HepG2 (cell line): ENCODE data around the gene UQCRC2. TPM values are rescaled to one million over a fixed set of nuclear protein-coding genes. Genes with fewer than 3 reads are reported as not detected.

ENCODE experiments used
- ATF7 ChIP-seq, 2 experiments: fragments of 450-650 bp in 1 of 2; sonication (generic) in 1 of 2; formaldehyde crosslinking in 1 of 2; IDR thresholded peaks; 2 replicates each; pipeline versions ENCODE4 v1.4.0 to v1.6.1; 2016 to 2020; ENCODE audit warnings: antibody characterized with exemption in 1 of 2, mild to moderate bottlenecking in 1 of 2, missing genetic modification reagents in 1 of 2
- BHLHE40 ChIP-seq: IDR thresholded peaks from 2 replicates; pipeline ENCODE4 v1.6.1; 2011; ENCODE audit warnings: low read length, improper control_type of control experiment
- CBX2 ChIP-seq, 2 experiments: fragments of 200-600 bp in 1 of 2; sonication (generic); formaldehyde crosslinking in 1 of 2; IDR thresholded peaks; 2 replicates each; pipeline versions ENCODE4 v1.7.0 to v1.8.1; 2018 to 2022; ENCODE audit warnings: low read depth in 2 of 2, low read length in 1 of 2, mild to moderate bottlenecking in 1 of 2, missing genetic modification reagents in 1 of 2
- HCFC1 ChIP-seq: fragments of 150-350 bp; IDR thresholded peaks from 2 replicates; pipeline ENCODE4 v1.6.1; 2014; ENCODE audit warnings: low read depth, low read length
- HNRNPH1 ChIP-seq: fragments of 200-400 bp; formaldehyde crosslinking; optimal IDR thresholded peaks from 2 replicates; pipeline ENCODE3; 2017; ENCODE audit warnings: mild to moderate bottlenecking, low read depth, low read length
- MYC ChIP-seq: sonication (generic); formaldehyde crosslinking; IDR thresholded peaks from 2 replicates; pipeline ENCODE4 v1.9.0; 2021; ENCODE audit warnings: missing genetic modification reagents, borderline replicate concordance
- PITX1 ChIP-seq: sonication (generic); formaldehyde crosslinking; IDR thresholded peaks from 2 replicates; pipeline ENCODE4 v1.5.1; 2020; ENCODE audit warnings: mild to moderate bottlenecking, missing genetic modification reagents
- RFXANK ChIP-seq: IDR thresholded peaks from 2 replicates; pipeline ENCODE4 v1.6.1; 2016
- SALL2 ChIP-seq: sonication (generic); formaldehyde crosslinking; IDR thresholded peaks from 2 replicates; pipeline ENCODE4 v1.8.1; 2023; ENCODE audit warnings: mild to moderate bottlenecking, missing genetic modification reagents, inconsistent platforms
- TEAD3 ChIP-seq: optimal IDR thresholded peaks from 2 replicates; pipeline ENCODE3; 2016; ENCODE audit warnings: borderline replicate concordance
- TOE1 ChIP-seq: sonication (generic); formaldehyde crosslinking; IDR thresholded peaks from 2 replicates; pipeline ENCODE4 v1.4.0; 2020; ENCODE audit warnings: mild to moderate bottlenecking, missing genetic modification reagents
- U2AF2 ChIP-seq: fragments of 200-400 bp; formaldehyde crosslinking; IDR thresholded peaks from 2 replicates; pipeline ENCODE4 v1.6.1; 2017; ENCODE audit warnings: low read depth, mild to moderate bottlenecking, low read length
- ZBTB7B ChIP-seq: sonication (generic); formaldehyde crosslinking; IDR thresholded peaks from 2 replicates; pipeline ENCODE4 v1.4.0; 2020; ENCODE audit warnings: missing genetic modification reagents
- ZFP36 ChIP-seq: fragments of 150-350 bp; IDR thresholded peaks from 2 replicates; pipeline ENCODE4 v1.6.1; 2018; ENCODE audit warnings: borderline replicate concordance, low read length, low read depth; ENCODE audit not compliant: partially characterized antibody
- ZKSCAN8 ChIP-seq: IDR thresholded peaks from 2 replicates; pipeline ENCODE4 v1.6.1; 2016; ENCODE audit warnings: borderline replicate concordance, missing genetic modification reagents, missing compliant biosample characterization
- ZMYM3 ChIP-seq: sonication (generic); formaldehyde crosslinking; IDR thresholded peaks from 2 replicates; pipeline ENCODE4 v1.5.1; 2020; ENCODE audit warnings: mild to moderate bottlenecking, missing genetic modification reagents
- ZNF124 ChIP-seq: sonication (generic); formaldehyde crosslinking; IDR thresholded peaks from 2 replicates; pipeline ENCODE4 v1.4.0; 2020; ENCODE audit warnings: missing genetic modification reagents
- ZNF34 ChIP-seq: sonication (generic); formaldehyde crosslinking; IDR thresholded peaks from 2 replicates; pipeline ENCODE4 v1.4.0; 2020; ENCODE audit warnings: mild to moderate bottlenecking, missing genetic modification reagents, borderline replicate concordance
- ZNF749 ChIP-seq: sonication (generic); formaldehyde crosslinking; IDR thresholded peaks from 2 replicates; pipeline ENCODE4 v1.8.0; 2022; ENCODE audit warnings: mild to moderate bottlenecking, missing genetic modification reagents, moderate library complexity, borderline replicate concordance
- ZNF883 ChIP-seq: sonication (generic); formaldehyde crosslinking; IDR thresholded peaks from 2 replicates; pipeline ENCODE4 v1.5.1; 2020; ENCODE audit warnings: mild to moderate bottlenecking, missing genetic modification reagents; ENCODE audit errors: not compliant biosample characterization
- polyA plus RNA-seq, 8 experiments: library from polyadenylated mRNA; depleted of rRNA in 3 of 8; stranded (reverse) in 7 of 8; unstranded in 1 of 8; fragments of >200 nt; fragmentation: Illumina TruSeq in 4 of 8; extraction: Trizol in 4 of 8; gene quantifications; 2 replicates each; pipeline versions ENCODE4 v1.2.1 to v1.2.3, GENCODE V29; 2011 to 2016; ENCODE audit warnings: low read depth in 4 of 8, missing spikeins in 1 of 8, mixed read lengths in 1 of 8; ENCODE audit not compliant: insufficient read depth in 1 of 8
- total RNA-seq, 5 experiments: library from RNA; depleted of rRNA; stranded (reverse); fragments of >200 nt; fragmentation: Illumina TruSeq; extraction: Trizol; gene quantifications; 2 replicates each; pipeline ENCODE4 v1.2.3, GENCODE V29; 2016; ENCODE audit warnings: low read depth in 1 of 5
- TF ChIP-seq, protein P1 (sequence below): sonication (generic); formaldehyde crosslinking; IDR thresholded peaks from 2 replicates; pipeline ENCODE4 v1.5.0; 2020; ENCODE audit warnings: mild to moderate bottlenecking, missing genetic modification reagents, borderline replicate concordance
- TF ChIP-seq, protein P2 (sequence below): sonication (generic); formaldehyde crosslinking; IDR thresholded peaks from 2 replicates; pipeline ENCODE4 v1.4.0; 2020; ENCODE audit warnings: missing genetic modification reagents; ENCODE audit errors: not compliant biosample characterization
- TF ChIP-seq, protein P3 (sequence below): sonication (generic); formaldehyde crosslinking; IDR thresholded peaks from 2 replicates; pipeline ENCODE4 v1.4.0; 2020; ENCODE audit warnings: missing genetic modification reagents, borderline replicate concordance

Gene UQCRC2
- total and polyA plus RNA-seq, 2 of the 13 experiments (the other 11 are each of a cell fraction or from before 2014, with no cell fraction given) = 442 to 536 TPM

DNA sequence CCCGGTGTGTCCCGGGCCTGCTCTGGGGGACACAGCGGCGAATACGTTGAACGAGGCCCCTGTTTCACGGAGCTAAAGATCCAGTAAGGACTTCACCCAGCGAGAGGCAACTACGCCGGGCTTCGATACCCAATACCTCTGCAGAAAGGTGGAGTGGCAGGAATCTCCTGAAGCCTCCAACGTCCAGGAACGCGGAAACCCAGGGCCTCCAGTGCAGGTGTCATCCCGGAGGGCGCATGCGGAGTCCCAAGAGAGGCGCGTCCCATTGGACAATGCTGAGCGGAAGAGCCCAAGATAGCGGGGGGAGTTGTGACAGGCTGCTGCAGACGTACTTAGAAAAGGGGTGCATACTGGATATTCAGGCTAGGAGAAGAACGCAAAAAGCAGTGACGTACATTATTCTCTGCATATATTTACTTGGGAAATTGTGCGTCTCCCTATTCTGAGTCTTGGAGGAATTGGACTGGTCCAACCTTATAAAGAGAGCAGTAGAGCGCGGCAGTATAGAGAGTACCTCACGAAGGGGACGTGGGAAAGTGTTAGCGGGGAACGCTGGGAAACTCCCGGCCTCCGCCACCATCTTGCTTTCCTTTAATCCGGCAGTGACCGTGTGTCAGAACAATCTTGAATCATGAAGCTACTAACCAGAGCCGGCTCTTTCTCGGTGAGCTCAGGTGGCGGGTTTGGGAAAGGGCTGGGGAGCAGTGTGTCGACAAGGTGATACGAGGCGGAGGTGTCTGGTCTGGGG, at the start of gene UQCRC2 (continued):
- TF ChIP-seq ATF7 (IDR thresholded peaks at IDR 0.05) = peak; percentile 97
- peak; percentile 2; the same call in 1 of the 2 replicates for TF ChIP-seq ATF7 (CRISPR knock-in tag; IDR thresholded peaks at IDR 0.05)
- no peak for TF ChIP-seq U2AF2
- TF ChIP-seq ZFP36 = no peak
- TF ChIP-seq SALL2 (CRISPR knock-in tag) = peak; percentile 87
- TF ChIP-seq ZBTB7B = peak; percentile 28; the same call in 1 of the 2 replicates
- peak; percentile 87; the same call in 1 of the 2 replicates for TF ChIP-seq ZKSCAN8
- peak; percentile 63; the same call in 1 of the 2 replicates for TF ChIP-seq HCFC1
- TF ChIP-seq, protein P1, sequence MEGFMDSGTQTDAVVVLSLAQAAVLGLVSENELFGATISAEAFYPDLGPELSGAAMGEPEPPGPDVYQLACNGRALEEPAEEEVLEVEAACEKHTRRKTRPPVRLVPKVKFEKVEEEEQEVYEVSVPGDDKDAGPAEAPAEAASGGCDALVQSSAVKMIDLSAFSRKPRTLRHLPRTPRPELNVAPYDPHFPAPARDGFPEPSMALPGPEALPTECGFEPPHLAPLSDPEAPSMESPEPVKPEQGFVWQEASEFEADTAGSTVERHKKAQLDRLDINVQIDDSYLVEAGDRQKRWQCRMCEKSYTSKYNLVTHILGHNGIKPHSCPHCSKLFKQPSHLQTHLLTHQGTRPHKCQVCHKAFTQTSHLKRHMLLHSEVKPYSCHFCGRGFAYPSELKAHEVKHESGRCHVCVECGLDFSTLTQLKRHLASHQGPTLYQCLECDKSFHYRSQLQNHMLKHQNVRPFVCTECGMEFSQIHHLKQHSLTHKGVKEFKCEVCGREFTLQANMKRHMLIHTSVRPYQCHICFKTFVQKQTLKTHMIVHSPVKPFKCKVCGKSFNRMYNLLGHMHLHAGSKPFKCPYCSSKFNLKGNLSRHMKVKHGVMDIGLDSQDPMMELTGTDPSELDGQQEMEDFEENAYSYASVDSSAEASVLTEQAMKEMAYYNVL (CRISPR knock-in tag) = peak; percentile 89
- TF ChIP-seq, protein P2, sequence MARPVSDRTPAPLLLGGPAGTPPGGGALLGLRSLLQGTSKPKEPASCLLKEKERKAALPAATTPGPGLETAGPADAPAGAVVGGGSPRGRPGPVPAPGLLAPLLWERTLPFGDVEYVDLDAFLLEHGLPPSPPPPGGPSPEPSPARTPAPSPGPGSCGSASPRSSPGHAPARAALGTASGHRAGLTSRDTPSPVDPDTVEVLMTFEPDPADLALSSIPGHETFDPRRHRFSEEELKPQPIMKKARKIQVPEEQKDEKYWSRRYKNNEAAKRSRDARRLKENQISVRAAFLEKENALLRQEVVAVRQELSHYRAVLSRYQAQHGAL (CRISPR knock-in tag) = peak; percentile 75
- peak; percentile 85 for TF ChIP-seq MYC (CRISPR knock-in tag)
- TF ChIP-seq HNRNPH1 = no peak
- peak; percentile 98 for TF ChIP-seq TEAD3 (CRISPR knock-in tag)
- TF ChIP-seq, protein P3, sequence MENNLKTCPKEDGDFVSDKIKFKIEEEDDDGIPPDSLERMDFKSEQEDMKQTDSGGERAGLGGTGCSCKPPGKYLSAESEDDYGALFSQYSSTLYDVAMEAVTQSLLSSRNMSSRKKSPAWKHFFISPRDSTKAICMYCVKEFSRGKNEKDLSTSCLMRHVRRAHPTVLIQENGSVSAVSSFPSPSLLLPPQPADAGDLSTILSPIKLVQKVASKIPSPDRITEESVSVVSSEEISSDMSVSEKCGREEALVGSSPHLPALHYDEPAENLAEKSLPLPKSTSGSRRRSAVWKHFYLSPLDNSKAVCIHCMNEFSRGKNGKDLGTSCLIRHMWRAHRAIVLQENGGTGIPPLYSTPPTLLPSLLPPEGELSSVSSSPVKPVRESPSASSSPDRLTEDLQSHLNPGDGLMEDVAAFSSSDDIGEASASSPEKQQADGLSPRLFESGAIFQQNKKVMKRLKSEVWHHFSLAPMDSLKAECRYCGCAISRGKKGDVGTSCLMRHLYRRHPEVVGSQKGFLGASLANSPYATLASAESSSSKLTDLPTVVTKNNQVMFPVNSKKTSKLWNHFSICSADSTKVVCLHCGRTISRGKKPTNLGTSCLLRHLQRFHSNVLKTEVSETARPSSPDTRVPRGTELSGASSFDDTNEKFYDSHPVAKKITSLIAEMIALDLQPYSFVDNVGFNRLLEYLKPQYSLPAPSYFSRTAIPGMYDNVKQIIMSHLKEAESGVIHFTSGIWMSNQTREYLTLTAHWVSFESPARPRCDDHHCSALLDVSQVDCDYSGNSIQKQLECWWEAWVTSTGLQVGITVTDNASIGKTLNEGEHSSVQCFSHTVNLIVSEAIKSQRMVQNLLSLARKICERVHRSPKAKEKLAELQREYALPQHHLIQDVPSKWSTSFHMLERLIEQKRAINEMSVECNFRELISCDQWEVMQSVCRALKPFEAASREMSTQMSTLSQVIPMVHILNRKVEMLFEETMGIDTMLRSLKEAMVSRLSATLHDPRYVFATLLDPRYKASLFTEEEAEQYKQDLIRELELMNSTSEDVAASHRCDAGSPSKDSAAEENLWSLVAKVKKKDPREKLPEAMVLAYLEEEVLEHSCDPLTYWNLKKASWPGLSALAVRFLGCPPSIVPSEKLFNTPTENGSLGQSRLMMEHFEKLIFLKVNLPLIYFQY (CRISPR knock-in tag) = peak; percentile 94
- peak; percentile 99 for TF ChIP-seq BHLHE40
- TF ChIP-seq RFXANK (CRISPR knock-in tag) = no peak
- TF ChIP-seq PITX1 = peak; percentile 94
- TF ChIP-seq ZNF749 (CRISPR knock-in tag) = no peak
- TF ChIP-seq CBX2 (IDR thresholded peaks at IDR 0.05; ENCODE audit: low read depth, low read length) = no peak
- TF ChIP-seq CBX2 (CRISPR knock-in tag; IDR thresholded peaks at IDR 0.05; ENCODE audit: low read depth) = no peak
- peak; percentile 48; the same call in 1 of the 2 replicates for TF ChIP-seq ZMYM3 (CRISPR knock-in tag)
- TF ChIP-seq ZNF883 (CRISPR knock-in tag) = no peak
- peak; percentile 57; the same call in 1 of the 2 replicates for TF ChIP-seq ZNF34 (CRISPR knock-in tag)
- TF ChIP-seq TOE1 (CRISPR knock-in tag) = peak; percentile 67; the same call in 1 of the 2 replicates
- 0 out of 2 replicates have a peak, but pooled peaks have one; percentile 38 for TF ChIP-seq ZNF124 (CRISPR knock-in tag)
